Activated naive CD8-positive, alpha-beta T cell (primary cell): Measurements from ENCODE around the gene GPHN.
A peak's percentile ranks its signal among the peaks of the same experiment; 100 is the strongest.

ENCODE experiments used
- H3K27ac Mint-ChIP-seq: one replicate; pipeline ENCODE4 v1.8.0; 2021; ENCODE audit warnings: mixed read lengths
- H3K27me3 Mint-ChIP-seq: one replicate; pipeline ENCODE4 v1.8.0; 2021; ENCODE audit warnings: mixed read lengths
- H3K36me3 Mint-ChIP-seq: one replicate; pipeline ENCODE4 v1.8.0; 2021; ENCODE audit warnings: mixed read lengths
- H3K4me1 Mint-ChIP-seq: one replicate; pipeline ENCODE4 v1.8.0; 2021; ENCODE audit warnings: low read depth, mixed read lengths
- H3K4me3 Mint-ChIP-seq: one replicate; pipeline ENCODE4 v1.8.0; 2021; ENCODE audit warnings: mild to moderate bottlenecking, mixed read lengths
- H3K9me3 Mint-ChIP-seq: one replicate; pipeline ENCODE4 v1.8.0; 2021; ENCODE audit warnings: low read depth, mixed read lengths

GPHN gene

DNA sequence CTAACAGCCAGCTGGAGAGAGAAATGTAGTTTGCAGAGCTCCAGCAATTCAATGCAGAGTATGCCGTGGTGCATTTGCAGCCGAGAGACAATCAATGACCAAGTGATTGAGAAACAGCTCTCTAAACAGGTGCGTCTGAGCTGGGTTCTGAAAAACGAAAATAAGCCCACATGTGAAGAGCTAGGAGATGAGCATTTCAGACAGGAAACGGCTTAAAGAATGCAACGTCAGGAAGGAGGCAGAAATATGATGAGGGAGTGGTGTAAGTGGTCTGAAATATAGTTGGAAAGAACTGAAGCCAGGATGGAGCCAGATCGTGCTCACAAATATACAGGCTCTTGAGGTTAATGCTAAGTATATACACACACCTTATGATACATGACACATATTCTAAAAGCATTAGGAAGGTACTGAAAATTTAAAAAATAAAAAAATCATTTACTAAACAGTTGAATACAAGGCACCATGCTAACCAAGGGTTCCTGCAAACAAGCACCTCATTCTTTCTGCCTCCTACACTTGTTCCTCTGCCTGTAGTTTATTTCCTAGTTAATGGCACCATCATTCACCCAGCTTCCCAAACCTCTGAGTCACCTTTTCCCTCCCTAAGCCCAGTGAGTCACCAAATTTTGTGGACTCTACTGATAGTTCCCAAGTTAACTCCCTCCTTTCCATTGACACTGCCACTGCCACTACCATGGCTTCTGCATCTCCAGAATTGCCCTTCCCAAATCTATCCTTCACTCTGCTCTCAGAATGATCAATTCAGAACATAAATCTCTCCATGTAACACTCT is 679.0 kb downstream of the GPHN start:
- Mint-ChIP-seq H3K27me3 (no peaks in the 10 kb centered on the region), H3K4me1 (peaks cover 15% of the 10 kb centered on the region), H3K4me3 (no peak overlapping the region), H3K27ac (no peak overlapping the region), H3K36me3 (no peaks in the 10 kb centered on the region), H3K9me3 (no peaks in the 10 kb centered on the region)

DNA sequence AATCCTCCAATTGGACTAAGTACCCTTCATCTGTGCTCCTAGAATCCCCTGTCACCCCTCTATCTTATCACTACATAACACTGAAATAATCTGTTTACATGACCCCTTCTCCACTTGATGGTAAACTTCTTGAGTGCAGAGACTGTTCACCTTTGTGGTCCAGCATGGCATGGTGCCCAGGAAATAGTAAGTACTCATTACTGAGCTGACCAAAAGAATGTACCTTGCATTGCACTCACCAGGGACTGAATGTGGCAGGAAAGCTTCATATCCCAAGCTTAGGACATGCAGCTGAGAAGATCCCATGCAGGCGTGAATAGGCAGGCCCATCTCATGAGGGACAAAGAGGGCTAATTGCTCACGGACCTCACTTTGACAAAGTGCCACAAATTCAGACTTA is 679.9 kb downstream of the GPHN start:
- H3K36me3 Mint-ChIP-seq = no peaks in the 10 kb centered on the region
- no peak overlapping the region for H3K27ac Mint-ChIP-seq
- no peak overlapping the region for H3K4me3 Mint-ChIP-seq
- H3K27me3 Mint-ChIP-seq = no peaks in the 10 kb centered on the region
- H3K4me1 Mint-ChIP-seq = peaks cover 15% of the 10 kb centered on the region
- no peaks in the 10 kb centered on the region for H3K9me3 Mint-ChIP-seq

DNA sequence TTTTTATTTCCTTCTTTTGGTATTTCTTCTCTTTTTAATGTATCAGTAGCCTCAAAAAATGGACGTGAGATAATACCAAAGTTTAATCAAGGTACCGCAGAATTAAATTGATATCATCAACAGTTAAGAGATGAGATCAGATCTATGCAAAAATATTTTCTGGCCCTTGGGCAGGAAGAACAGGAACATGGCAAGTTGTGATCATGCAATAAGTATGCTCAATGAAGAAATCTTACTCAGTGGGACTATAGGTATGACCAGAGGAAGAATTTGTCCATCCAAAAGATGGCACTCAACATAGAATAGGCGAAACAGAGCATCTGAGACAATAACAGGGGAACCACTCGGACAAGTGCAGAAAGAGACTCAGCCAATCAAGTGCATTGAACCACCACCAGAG is 680.4 kb downstream of the GPHN start:
- Mint-ChIP-seq H3K27ac (peak overlapping the region; percentile 22), H3K27me3 (no peaks in the 10 kb centered on the region), H3K4me1 (peaks cover 15% of the 10 kb centered on the region), H3K9me3 (no peaks in the 10 kb centered on the region), H3K4me3 (no peak overlapping the region), H3K36me3 (no peaks in the 10 kb centered on the region)

DNA sequence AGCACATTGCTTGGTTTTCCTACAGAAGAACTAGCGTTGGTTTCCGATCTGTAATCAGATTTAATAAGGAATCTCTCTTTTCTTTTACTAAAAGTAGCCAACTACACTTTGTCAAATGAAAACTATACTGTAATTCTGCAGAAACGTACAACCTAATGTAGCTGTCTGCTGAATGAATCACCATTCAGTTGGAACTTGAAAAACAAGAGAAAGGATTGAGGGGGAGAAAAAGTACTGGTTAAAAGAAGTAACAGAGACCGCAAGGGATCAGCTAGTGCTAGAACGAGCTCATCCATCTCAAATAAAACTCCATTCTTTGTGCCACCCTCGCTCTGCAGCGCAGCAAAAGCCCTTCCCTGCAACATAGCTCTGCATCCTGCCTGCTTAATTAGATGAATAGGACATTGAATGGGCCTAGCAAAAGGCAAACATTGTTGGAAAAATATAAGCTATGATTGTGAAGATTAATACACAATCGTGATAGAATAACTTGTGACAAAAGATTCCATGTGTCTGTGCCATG is 683.9 kb downstream of the GPHN start:
- Mint-ChIP-seq H3K27me3 (no peaks in the 10 kb centered on the region), H3K4me1 (peaks cover 8% of the 10 kb centered on the region), H3K27ac (no peak overlapping the region), H3K9me3 (no peaks in the 10 kb centered on the region), H3K4me3 (no peak overlapping the region), H3K36me3 (no peaks in the 10 kb centered on the region)

DNA sequence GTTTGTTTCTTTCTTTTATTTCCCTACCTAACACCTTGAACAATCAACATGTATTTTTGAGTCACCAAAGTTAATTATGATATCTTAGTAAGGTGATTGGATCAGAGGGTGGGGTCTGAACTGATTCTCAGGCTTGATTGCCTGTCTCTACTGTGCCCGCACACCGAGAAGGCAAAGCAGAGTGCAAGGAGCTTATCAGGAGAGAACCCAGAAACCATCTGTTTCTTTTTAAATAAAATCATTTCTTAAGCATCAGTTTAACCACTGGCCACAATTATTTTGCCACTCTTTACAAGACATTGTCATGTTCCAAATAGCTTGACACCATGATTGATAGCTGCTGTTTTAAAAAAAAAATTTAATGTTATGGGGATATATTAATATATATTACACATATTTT is 684.4 kb downstream of the GPHN start:
- Mint-ChIP-seq H3K4me1 (peaks cover 8% of the 10 kb centered on the region), H3K27ac (no peak overlapping the region), H3K27me3 (no peaks in the 10 kb centered on the region), H3K4me3 (no peak overlapping the region), H3K9me3 (no peaks in the 10 kb centered on the region), H3K36me3 (no peaks in the 10 kb centered on the region)

DNA sequence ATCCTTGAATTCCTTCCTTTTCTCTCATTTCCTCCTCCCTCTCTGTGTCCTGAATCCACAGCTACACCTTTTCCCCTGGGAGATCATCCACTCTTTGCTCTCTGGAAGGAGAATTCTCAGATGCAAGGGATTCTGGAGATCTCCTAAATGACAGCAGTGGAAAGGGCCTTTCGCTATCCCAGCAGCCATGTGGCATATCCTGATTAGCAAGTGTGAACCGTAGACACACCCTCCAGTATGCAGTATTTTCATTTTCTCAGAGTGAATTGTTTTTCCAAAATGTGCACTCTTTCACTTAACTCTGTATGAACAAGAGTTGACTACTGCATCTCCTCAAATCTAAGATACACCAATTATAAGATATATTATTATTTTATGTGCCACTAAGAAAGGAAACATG is 687.3 kb downstream of the GPHN start:
- Mint-ChIP-seq H3K4me3 (no peak overlapping the region), H3K9me3 (no peaks in the 10 kb centered on the region), H3K4me1 (no peaks in the 10 kb centered on the region), H3K27me3 (no peaks in the 10 kb centered on the region), H3K36me3 (no peaks in the 10 kb centered on the region), H3K27ac (no peak overlapping the region)

DNA sequence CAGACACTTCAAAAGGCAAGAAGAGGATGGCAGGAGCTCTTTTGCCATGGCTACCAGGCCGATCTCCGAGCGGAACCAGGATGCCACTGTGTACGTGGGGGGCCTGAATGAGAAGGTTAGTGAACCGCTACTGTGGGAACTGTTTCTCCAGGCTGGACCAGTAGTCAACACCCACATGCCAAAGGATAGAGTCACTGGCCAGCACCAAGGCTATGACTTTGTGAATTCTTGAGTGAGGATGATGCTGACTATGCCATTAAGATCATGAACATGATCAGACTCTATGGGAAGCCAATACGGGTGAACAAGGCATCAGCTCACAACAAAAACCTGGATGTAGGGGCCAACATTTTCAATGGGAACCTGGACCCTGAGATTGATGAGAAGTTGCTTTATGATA is 691.1 kb downstream of the GPHN start:
- Mint-ChIP-seq H3K4me1 (no peaks in the 10 kb centered on the region), H3K27me3 (no peaks in the 10 kb centered on the region), H3K36me3 (no peaks in the 10 kb centered on the region), H3K4me3 (no peak overlapping the region), H3K9me3 (no peaks in the 10 kb centered on the region), H3K27ac (no peak overlapping the region)

DNA sequence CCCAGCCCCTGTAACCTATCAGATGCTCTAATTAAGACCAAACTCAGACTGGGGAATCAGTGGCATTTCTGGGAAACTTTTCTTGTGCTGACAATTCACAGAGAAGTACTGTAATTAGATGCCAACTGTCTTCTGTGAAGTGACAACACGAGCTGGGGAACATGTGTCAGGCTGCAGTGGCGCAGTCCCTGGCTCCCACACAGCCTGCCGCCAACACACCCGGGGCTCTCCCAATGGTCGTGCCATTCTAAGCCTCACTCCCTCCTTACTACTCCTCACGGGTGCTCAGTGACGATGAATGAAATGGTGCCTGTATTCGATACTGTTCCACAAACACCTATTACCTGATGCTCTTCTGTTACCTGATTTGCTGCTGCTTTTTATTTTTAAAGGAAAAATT is 699.9 kb downstream of the GPHN start:
- Mint-ChIP-seq H3K4me3 (no peak overlapping the region), H3K4me1 (no peaks in the 10 kb centered on the region), H3K27me3 (no peaks in the 10 kb centered on the region), H3K36me3 (no peaks in the 10 kb centered on the region), H3K27ac (no peak overlapping the region), H3K9me3 (no peaks in the 10 kb centered on the region)

DNA sequence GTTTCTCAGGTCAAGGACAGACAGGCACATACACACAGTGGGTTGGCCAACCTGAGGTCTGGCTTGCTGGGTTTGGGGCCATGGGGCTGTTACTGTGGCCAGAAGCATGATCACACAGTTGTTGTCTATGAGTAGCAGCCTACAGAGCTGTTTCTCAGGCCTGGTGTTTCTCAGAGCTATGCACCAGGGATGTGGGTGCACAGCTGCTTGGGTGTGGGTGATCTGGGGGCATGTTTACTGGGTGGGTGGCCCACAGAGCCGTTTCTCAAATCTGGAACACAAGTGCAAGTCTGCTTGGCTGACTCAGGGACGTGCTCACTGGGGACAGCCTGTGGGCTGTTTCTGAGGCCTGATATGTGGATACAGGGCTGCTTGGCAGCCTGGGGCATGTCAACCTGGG is 710.2 kb downstream of the GPHN start:
- no peaks in the 10 kb centered on the region for H3K4me1 Mint-ChIP-seq
- H3K27me3 Mint-ChIP-seq = no peaks in the 10 kb centered on the region
- H3K4me3 Mint-ChIP-seq = no peak overlapping the region
- no peaks in the 10 kb centered on the region for H3K36me3 Mint-ChIP-seq
- H3K9me3 Mint-ChIP-seq = no peaks in the 10 kb centered on the region
- no peak overlapping the region for H3K27ac Mint-ChIP-seq

DNA sequence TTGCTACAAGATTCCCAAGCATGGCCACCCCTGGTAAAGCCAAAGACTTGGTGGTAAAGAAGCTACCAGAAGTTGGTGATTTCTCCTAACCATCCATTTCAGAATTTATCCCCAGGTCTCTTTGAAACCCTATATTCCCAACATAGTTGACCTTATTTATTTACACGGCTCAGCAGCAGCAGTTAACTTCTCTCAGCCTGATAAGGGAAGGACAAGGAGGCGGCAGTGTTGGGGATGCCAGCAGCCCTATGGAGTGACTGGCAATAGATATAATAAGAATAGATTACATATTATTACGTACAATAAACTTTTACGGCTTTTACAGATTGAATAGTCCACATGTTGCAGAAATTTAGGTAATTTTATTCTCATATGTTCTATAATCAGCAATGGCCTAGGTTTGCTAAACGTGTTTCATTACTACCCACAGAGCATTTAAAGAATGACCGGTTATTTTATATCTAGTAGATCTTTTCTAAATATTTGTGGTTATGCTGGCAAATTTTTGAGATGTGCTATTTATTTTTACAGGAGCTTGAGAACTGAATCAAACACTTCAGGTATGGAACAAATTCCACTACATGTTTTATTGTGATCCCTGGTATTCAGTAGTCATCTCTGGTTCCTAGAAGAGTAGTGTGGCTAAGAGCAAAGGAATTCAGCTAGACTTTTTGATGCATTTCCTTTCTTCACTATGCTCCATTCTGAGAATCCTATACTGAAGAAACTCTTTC is 713.5 kb downstream of the GPHN start:
- Mint-ChIP-seq H3K4me3 (no peak overlapping the region), H3K4me1 (no peaks in the 10 kb centered on the region), H3K27ac (no peak overlapping the region), H3K36me3 (no peaks in the 10 kb centered on the region), H3K27me3 (no peaks in the 10 kb centered on the region), H3K9me3 (no peaks in the 10 kb centered on the region)

DNA sequence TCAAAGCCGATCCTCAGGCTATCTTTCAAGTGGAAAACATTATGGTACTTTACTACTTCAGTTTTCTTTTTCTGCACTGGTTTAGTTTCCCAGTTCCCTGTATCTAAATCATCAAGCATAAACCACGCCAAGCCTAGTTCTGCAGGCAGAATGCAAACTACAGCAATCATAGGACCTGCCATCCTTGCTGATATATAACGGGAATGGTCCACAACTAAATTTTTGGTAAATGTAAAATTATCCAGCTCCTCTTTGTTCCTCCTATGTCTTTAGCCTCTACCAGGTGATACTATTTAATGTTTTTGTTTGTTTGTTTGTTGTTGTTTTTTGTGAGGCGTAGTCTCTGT is 714.0 kb downstream of the GPHN start:
- no peak overlapping the region for H3K27ac Mint-ChIP-seq
- H3K4me3 Mint-ChIP-seq = no peak overlapping the region
- H3K4me1 Mint-ChIP-seq = no peaks in the 10 kb centered on the region
- H3K36me3 Mint-ChIP-seq = no peaks in the 10 kb centered on the region
- H3K9me3 Mint-ChIP-seq = no peaks in the 10 kb centered on the region
- peaks cover 2% of the 10 kb centered on the region for H3K27me3 Mint-ChIP-seq

DNA sequence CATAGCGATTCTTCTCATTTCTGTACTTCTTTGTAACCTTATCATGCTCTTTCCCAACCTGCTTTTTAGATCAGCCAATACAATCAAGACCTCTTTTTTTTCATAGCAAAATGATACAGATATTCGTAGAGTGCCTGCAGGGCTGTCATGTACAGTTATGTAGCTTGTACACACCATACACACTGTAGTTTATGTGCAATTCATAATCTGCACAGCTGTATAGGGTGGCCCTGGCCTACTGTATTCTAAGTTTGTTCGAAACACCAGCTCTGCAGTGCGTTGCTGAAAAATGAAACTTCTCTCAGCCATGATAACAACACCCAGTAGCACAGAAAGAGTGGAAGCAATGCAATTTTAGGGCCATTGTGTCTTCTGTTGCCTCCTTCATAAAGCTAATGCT is 717.6 kb downstream of the GPHN start:
- Mint-ChIP-seq H3K27ac (no peak overlapping the region), H3K36me3 (no peaks in the 10 kb centered on the region), H3K4me1 (no peaks in the 10 kb centered on the region), H3K4me3 (no peak overlapping the region), H3K9me3 (no peaks in the 10 kb centered on the region), H3K27me3 (peaks cover 2% of the 10 kb centered on the region)

DNA sequence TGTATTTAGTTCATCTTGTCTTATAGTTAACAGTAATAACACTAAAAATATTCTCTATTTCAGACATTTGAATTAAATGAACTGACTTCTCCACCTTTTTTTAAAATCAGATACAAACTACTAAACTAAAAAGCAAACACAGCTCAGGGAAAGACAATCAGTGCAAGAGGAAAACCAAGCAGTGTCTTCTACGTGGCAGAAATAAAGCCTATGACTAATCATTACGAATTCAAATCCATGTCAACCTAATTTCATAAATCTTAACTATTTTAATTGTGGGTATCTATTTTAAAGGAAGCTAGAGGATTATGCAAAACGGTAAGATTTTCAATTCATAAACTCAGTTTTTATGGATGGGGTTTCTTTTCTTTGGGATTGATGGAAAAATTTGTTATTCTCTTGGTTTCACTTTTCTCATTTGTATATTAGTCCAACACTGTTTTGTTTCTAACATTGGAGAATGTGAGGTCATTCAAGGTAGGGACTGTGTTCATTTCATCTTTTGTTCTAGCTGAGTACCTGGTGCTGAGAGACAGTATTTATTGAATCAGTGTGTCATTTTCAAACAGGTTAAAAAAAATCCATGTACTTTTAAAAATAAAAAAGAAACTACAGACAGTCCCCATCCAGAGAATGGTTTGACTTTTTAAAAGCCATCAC is 720.5 kb downstream of the GPHN start:
- Mint-ChIP-seq H3K4me1 (no peaks in the 10 kb centered on the region), H3K27me3 (peaks cover 2% of the 10 kb centered on the region), H3K27ac (no peak overlapping the region), H3K36me3 (no peaks in the 10 kb centered on the region), H3K9me3 (no peaks in the 10 kb centered on the region), H3K4me3 (no peak overlapping the region)
